IPS-18c (cell line): ENCODE measurements around the gene DDX39B.
"Not testable (repeated sequence)": the region's sequence is repeated elsewhere in the genome, so short reads cannot be mapped to it uniquely, and the experiment has no call there.

Experiments
- H3K4me3 ChIP-seq: 2 replicates; pipeline ENCODE4 v1.7.0; 2013; ENCODE audit warnings: low read depth, mild to moderate bottlenecking, low read length, moderate library complexity; ENCODE audit not compliant: insufficient read depth
- H3K9me3 ChIP-seq: one replicate; pipeline ENCODE4 v1.6.1; 2013; ENCODE audit warnings: mild to moderate bottlenecking, low read length, moderate library complexity; ENCODE audit not compliant: control insufficient read depth, insufficient read depth

The DDX39B gene

DNA sequence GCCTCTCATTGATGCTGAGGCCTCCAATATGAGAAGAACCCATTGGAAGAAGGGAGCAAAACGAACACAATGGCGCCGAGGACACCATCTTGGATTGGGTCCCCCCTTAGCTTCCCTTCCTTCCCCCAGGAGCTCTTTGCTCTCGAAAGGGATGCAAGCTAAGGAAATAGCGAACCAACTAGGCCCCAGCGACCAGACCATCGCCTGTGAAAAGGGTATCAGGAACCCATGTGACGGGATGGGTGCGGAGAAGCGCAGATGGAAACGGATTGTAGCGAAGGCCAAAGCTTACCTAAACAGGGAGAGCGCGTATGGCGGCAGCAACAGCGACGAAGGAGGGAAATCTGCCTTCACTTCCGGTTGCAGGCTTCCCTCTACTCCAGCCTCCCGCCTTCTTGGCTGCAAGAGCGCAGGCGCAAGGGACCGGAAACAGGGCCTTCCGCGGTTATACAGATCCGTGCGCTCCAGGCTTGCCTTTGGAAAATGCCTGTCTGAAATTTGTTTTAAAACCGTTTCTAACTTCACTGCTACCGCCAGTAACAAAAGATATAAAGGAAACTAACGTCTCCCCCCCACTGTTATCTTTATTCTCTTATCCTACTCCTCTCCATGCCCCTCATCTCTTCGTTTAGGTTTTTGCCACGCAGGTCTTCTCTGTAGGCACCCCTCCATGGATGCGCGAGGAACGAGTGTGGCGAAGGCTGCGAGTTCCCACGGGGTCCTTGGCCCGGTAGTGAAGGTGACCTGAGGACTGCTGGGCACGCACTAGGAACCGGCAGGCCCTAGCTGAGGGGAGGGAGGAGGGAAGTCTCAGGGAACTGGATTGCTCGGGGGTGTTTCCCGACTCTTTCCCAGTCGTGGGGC is at the start of gene DDX39B:
Gene DDX39B (minus strand): TSS at position 346 of the 864 bp plus-strand sequence. CDS start 1,471 bp downstream, outside the sequence.
- H3K9me3 ChIP-seq: no peaks in the 10 kb centered on the region
- H3K4me3 ChIP-seq: peak within 1 kb of the TSS; percentile 86

DNA sequence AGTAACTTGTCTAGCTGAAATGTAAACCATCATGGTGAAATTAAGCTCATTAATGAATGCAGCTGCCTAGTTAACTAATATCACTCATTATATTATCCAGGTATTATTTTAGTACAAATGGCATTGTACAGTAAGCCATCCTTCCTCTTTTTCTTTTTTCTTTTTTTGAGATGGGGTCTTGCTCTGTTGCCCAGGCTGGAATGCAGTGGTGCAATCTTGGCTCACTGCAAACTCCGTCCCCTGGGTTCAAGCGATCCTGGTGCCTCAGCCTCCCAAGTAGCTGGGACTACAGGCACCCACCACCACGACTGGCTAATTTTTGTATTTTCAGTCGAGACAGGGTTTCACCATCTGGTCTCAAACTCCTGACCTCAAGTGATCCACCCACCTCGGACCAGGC is 48.9 kb upstream of the DDX39B start:
- H3K9me3 ChIP-seq, H3K4me3 ChIP-seq: not testable (repeated sequence)

DNA sequence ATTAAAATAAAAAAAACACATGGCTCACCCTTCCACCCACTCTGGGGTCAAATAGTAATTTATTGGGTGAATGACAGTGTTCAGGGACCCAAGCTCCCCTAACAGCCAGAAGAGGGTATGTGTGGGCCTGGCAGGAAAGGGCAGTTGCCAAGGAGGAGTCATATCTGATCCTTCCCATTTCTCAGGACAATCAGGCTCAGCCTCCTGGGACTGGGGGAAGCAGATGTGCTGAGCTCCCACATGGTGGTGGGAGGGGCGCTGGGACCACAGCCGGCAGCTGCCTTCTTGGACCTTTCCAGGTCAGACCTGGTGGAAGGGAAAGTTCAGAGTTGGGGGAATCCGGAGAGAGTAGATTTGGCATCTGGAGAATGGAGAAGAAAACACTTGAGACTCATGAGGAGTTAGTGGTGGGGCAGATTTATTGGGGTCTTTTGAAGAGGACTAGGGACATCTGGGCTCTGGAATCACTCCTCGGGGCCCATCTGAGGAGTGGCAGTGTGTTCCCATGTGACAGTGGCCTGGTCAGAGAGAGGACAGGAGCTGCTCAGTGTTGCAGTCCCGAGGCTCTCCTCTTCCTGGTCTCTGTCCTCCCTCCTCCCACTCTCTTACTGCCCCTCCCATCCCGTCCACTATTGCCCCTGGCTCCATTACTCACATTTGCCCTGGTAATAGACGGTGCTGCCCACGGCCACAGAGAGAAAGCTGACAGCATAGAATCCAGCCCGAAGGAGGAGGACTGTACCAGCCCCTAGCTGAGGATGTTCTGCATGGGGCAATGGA is 47.3 kb upstream of the DDX39B start:
- Histone ChIP-seq H3K9me3 (no peaks in the 10 kb centered on the region), H3K4me3 (no peak overlapping the region)

DNA sequence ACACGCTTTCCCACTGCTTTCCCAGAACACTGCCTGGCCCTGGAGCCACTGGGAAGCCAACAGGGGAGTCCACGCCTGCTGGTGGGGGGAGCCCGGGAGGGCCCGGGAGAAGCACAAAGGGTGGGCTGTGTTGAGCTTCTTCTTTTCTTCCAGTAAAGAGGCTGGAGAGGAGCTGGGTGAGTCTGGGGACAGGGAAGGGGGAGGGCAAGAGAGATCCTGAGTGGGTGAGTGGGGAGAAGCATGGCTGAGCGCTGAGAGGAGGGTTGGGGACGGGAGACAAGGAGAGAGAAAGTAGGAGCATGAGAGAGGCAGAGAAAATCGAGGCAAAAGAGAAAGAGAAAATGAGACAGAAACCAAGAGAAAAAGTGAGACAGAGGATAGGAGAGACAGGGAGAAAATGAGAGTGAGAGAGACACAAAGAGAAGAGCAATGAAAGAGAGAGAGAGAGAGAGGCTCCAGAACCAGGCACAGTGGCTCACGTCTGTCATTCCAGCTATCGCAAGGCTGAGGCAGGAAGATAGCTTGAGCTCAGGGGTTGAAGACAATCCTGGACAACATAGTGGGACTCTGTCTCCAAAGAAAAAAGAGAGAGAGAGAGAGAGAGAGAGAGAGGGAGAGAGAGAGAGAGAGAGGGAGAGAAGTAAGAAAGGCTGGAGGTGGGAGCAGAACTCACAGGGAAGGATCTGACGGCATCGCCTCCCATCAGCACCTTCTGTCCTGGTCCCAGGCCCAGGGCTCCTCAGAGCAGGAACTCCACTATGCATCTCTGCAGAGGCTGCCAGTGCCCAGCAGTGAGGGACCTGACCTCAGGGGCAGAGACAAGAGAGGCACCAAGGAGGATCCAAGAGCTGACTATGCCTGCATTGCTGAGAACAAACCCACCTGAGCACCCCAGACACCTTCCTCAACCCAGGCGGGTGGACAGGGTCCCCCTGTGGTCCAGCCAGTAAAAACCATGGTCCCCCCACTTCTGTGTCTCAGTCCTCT is 46.3 kb upstream of the DDX39B start:
- H3K9me3 ChIP-seq: no peaks in the 10 kb centered on the region
- H3K4me3 ChIP-seq: no peak overlapping the region

DNA sequence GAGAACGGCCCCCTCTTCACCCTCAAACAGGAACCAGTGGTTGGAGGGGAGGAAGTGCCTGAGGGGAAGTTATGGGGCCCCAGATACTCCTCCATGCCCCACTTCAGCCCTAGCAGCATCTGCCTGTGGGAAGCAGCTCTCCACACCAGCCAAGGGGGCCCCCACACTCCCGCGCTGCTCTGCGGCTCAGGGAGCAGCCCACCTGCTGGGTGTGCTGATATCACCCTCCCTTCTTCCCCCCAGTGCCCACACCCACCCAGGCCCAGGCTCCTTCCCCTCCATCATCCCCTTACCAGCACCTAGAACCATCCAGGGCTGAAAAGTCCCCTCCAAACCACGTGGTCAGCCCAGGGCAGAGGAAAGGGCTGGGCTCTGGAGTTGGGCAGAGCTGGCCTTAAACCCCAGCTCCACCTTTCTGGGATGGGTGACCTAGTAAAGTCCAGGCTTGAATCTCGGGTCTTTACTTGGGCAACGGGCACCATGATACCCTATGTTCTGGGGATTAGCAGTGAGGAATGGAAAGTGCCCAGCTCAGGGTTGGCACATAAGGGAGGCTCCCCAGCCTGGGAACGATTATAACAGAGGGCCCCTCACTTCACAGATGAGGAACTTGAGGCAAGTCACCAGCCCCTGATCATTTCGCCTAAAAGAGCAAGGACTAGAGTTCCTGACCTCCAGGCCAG is 44.9 kb upstream of the DDX39B start:
- Histone ChIP-seq H3K4me3 (no peak overlapping the region), H3K9me3 (no peaks in the 10 kb centered on the region)

DNA sequence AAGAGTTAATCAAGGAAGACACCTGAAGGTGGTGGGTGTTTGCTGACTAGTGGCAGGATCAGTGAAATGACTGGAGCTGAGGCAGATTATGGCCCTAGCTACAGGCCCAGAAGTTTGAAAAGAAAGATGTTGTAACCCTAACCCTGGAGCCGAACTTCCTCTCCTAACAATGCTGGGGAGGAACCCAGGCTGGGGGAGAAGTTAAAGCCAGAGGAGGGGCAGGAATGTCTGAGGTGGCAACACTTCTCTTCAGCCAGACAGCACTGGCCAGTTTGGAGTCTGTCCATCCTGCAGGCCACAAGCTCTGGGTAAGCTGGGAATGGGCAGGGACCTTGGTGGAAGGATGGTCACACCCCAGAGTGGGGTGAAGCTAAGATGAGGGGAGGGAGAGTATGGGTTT is 44.2 kb upstream of the DDX39B start, which contains the start of gene LST1:
Gene LST1 (plus strand): TSS at position 270 of the 400 bp plus-strand sequence. CDS start 1,023 bp downstream, outside the sequence.
- peaks cover 2% of the 10 kb centered on the region for H3K9me3 ChIP-seq
- no peak within 1 kb of the TSS for H3K4me3 ChIP-seq

DNA sequence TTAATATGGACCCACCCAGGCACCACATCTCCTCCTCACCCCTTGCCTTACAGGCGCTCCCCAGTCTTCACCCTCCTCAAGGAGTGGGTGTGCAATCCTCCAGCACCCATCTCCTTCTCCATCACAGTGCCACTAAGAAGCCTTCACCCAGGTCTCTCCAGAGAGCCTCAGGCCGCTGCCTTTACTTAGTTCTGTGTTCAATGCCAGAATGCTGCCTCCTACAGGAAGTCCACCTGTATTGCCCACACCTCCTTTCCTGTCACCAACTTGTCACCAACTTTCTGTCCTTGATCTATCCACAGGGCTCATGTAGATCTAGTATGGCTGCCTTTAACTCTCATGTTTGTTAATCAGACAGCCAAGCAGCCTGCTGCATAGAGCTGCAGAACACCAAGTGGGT is 43.7 kb upstream of the DDX39B start:
- Histone ChIP-seq H3K4me3 (no peak overlapping the region), H3K9me3 (peaks cover 5% of the 10 kb centered on the region)

DNA sequence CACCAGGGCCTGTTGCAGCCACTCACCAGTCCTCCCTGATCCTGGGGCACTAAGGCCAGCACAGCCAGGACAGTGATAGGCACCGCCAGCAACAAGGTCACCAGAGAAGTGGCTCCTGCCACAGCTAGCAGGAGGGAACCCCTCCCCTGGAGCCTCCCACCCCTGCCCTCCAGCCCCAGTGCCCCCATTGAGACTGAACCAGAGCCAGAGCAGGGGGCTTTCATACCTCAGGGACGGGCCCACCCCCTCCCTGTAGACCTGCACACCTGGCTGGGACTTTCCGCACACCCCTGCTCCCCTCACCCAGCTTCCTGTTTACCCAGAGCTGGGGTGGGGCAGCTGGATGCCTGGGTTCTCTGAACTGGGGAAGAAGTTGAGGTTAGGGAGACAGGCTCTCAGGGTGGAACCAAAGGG is 40.4 kb upstream of the DDX39B start, which contains the start of gene LTB:
Gene LTB (minus strand): TSS at position 195 of the 414 bp plus-strand sequence. CDS start 7 bp downstream, at position 188.
- H3K9me3 ChIP-seq: peaks cover 5% of the 10 kb centered on the region
- peak within 1 kb of the TSS; percentile 98 for H3K4me3 ChIP-seq

DNA sequence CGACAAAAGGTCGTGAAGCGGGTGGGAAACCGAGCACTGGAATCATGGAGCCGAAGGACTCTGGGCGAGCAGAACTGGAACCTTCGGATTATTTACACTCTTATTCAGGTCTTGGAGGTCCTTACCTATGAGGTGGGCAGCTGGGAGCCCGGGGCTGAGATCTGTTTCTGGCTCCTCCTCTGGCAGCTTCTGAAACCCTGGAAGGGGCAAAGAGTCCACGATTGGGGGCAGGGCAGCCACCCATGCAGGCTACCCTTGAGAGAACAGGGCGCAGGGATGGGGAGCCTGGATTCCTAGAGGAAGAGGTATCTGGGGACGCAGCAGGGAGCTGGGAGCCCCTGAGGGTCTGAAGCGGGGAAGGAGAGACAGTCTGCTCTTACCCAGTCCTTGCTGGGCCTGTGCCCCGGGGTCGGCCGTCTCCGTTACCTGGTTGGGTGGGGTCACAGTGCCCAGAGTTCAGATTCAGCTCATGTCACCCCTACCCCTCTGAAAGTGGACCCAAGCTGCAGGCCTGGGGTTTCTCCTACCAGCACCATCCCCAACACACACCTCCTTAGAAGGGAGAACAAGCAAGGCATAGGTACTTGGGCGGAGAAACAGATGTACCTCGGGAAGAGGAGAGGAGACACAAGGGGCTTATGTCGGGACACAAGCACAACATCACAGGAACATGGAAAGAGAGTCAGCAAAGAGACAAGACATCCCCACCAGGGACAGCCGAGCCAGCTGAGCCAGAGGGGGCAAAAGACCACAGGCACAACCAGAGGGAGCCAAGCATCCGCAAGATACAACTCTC is 39.8 kb upstream of the DDX39B start:
- peaks cover 5% of the 10 kb centered on the region for H3K9me3 ChIP-seq

DNA sequence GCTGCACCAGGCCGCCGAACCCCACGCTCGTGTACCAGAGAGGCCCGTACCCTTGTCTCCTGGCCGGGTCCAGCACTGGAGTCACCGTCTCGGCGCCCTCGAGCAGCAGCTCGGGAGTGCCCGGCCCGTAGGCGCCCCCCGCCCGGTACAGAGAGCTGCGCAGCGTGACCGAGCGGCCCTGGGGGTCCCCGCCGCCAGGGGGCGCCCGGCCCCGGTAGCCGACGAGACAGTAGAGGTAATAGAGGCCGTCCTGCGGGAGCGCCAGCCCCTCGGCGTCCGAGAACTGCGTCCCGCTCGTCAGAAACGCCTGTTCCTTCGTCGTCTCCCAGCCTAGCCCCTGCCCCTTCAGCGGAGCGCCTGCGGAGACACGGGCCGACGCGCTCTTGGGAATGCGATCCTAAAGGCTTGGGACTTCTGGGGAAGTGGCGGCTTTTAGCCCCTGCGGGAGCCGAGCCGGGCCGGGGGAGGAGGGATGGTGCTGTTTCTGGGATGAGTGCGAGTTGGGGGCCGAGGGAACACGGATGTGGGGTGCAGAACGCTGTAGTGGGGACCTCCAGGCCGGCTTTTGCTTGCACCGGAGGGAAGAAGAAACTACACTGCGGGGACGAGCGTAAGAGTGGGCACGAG is 39.1 kb upstream of the DDX39B start:
- H3K4me3 ChIP-seq: peak overlapping the region; percentile 98
- H3K9me3 ChIP-seq: peaks cover 5% of the 10 kb centered on the region

More for the DNA sequence above, 39.8 kb upstream of the DDX39B start:
- peak overlapping the region; percentile 98 for H3K4me3 ChIP-seq

DNA sequence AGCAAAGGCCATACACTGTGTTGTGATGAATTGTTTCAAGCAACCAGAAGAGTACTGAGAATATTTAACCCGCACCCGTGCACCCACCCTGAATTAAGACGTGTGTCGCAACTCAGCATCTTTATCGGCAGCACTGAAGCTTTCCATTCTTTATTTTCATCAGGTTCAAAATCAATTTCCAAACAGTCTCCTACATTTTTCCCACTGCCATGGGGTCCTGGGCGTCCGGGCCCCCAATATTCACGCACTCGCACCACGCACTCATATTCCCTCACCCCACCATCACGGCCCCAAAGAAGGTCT is 38.6 kb upstream of the DDX39B start:
- Histone ChIP-seq H3K9me3 (peaks cover 5% of the 10 kb centered on the region), H3K4me3 (peak overlapping the region; percentile 98)

DNA sequence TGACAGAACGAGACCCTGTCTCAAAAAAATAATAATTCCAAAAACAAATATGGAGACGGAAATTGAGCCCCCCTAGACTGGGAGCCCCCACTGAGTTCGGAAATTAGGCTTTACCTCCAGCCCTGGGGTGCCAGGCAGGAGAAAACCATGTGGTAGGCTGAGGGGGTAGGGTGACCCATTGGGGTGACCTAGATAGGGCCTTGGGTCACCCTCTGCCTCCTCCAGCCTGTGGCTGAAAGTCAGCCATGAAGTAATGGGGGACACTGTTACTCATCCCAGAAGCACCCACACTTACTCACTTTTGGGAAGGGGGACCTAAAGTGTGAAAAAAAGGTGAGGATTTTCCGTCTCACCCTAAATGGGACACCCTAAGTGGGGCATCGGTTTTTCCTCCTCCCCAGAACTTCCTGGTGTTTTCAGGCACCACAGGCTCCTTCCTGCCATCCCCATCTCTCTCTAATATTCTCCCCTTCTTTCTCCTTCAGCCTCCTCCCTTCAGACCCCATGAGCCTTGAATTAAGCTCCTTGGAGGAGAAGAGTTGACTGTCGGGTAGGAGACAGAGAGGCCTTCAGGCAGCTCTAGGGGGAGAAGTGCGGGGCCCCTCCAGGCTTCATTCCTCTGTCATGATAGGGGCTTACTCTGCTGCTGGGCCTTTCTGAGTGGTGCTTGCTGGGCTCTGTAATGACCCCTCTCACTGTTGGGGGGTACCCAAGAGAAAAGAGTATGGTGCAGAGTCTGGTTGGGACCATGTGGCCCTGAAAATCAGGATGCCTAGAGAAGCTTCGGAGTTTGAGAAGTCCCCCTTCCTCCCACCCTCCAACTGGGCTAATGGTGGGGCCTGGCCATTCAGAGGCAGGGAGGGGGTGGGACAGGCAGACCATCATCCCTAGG is 38.0 kb upstream of the DDX39B start:
- H3K4me3 ChIP-seq: no peak overlapping the region
- peaks cover 5% of the 10 kb centered on the region for H3K9me3 ChIP-seq

DNA sequence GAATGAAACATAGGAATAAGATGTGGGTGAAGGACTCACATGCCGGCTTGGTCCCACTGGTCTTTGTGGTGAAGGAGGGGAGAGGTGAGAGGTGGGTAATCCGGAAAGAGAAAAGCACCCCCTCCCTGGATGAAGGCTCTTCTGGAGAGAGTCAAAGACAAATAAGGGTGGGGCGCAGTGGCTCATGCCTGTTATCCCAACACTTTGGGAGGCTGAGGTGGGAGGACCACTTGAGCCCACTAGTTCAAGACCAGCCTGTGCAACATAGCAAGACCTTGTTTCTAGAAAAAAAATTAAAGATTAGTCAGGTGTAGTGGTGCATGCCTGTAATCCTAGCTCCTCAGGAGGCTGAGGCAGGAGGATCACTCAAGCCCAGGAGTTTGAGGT is 37.3 kb upstream of the DDX39B start:
- Histone ChIP-seq H3K9me3 (peaks cover 5% of the 10 kb centered on the region), H3K4me3 (no peak overlapping the region)

DNA sequence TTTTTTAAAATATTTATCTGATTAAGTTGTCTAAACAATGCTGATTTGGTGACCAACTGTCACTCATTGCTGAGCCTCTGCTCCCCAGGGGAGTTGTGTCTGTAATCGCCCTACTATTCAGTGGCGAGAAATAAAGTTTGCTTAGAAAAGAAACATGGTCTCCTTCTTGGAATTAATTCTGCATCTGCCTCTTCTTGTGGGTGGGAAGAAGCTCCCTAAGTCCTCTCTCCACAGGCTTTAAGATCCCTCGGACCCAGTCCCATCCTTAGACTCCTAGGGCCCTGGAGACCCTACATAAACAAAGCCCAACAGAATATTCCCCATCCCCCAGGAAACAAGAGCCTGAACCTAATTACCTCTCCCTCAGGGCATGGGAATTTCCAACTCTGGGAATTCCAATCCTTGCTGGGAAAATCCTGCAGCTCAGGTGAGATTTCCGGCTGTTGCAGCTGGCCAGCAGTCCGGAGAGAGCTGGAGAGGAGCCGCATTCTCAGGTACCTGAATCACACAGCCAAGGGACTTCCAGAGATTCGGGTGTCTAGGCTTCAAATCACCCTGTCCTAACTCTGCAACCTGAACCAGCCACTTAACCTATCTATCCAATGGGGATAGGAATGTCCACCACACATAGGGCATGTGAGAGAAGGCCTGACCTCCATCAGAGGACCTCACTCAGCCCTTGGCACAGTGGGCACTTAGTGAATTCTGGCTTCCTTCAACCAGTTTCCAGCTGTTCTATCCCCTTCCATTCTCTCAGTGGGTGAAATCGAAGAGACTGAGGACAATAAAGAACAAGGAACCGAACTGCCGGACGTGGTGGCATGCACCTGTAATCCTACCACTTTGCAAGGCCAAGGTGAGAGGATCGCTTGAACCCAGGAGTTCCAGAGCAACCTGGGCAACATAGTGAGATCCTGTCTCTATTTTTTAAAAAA is 36.6 kb upstream of the DDX39B start:
- H3K4me3 ChIP-seq: no peak overlapping the region

More for the DNA sequence above, 36.6 kb upstream of the DDX39B start:
- peaks cover 5% of the 10 kb centered on the region for H3K9me3 ChIP-seq
